Ecto neural progenitor cell (in vitro differentiated cells): ENCODE measurements around the gene TRRAP.

Source experiments
- DNase-seq: peaks from one replicate; pipeline ENCODE4 v3.0.0-alpha.2; 2018; ENCODE audit warnings: low spot score

TRRAP gene

GRCh38 chr7:98900815-98901214 lies 22.5 kb downstream of the TRRAP start:
- DNase-seq, result no peak

DNA sequence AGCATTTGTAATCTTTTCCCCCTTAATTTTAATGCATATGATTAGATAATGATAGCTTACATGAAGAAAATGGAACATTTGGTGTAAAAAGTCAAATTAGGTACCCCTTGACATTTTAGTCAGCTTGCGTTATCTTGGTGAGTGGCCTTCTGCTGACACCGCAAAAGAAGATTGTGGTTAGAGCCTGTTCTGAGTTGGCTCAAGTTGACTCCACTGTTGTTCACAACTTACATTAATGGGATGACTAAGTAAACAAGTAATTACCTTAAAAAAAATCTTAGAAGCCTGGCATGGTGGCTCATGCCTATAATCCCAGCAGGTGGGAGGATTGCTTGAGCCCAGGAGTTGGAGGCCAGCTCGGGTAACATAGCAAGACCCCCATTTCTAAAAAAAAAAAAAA lies 24.2 kb downstream of the TRRAP start:
- DNase-seq, result no peak

- DNase-seq, result no peak
These were observed 24.9 kb downstream of the TRRAP start for GRCh38 chr7:98903246-98903645.

DNA sequence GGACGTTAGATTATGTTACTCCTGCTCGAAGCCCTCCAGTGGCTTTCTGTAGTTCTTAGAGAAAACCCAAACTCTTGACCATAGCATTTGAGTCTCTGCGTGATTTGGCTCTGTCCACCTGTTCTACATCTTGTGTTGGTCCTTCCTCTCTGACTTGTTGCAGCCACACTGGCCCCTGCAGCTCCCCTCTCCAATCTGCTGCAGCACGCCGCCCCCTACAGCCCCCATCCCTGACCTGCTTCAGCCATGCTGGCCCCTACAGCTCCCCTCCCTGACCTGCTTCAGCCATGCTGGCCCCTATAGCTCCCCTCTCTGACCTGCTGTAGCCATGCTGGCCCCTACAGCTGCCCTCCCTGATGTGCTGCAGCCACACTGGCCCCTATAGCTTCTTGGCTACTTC lies 29.2 kb downstream of the TRRAP start:
- DNase-seq, result no peak

GRCh38 chr7:98908585-98908984 lies 30.3 kb downstream of the TRRAP start:
- no peak for DNase-seq

DNA sequence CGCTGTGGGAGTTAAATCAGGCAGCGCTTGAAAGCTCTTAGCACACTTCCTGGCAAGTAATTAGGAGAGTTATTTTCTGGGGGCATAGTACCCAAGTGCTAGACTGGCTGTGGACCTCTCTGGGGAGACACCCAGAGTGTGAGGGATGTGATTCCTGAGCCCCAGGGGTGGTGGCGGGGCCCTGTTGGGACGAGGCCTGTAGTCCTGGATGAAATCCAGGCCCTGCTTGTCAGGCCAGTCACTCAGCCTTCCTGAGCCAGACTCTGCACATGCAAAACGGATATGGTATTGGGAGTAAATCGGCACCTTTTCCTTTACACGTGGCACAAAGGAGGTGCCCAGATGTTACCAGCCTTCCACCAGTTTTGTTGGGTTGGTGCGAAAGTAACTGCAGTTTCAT lies 31.2 kb downstream of the TRRAP start:
- no peak for DNase-seq

GRCh38 chr7:98910427-98910826 lies 32.1 kb downstream of the TRRAP start:
- no peak for DNase-seq

DNA sequence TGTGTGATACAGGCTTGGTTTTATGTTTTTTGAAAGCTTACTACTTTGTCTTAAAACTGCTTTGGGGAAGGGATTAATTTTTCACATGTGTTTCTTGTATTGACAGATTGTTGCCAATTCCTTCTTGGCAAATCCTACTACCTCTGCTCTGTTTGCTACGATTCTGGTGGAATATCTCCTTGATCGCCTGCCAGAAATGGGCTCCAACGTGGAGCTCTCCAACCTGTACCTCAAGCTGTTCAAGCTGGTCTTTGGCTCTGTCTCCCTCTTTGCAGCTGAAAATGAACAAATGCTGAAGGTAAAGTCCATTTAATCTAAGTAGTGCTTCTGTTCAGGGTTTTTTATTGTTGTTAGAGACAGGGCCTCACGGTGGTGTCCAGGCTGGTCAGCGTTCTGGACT lies 33.6 kb downstream of the TRRAP start:
- DNase-seq, result no peak

GRCh38 chr7:98913026-98913425 lies 34.7 kb downstream of the TRRAP start:
- DNase-seq, result no peak

DNA sequence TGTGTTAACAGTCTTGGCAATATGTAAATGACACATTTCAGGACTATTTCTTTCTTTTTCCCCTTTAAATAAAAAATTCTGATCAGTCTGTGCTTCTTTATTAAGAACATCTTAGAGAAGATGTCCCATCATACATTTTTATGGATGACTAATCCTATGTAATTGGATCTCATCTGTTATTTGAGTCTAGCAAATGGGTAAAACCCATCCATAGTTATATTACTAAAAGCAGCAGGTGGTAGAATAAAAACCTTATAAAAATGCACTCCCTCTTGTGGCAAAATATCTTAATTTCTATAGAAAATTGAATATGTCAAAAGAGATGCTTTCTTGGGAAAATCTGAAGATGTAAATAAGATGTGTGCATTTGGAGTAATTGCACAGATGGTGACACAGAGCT lies 35.3 kb downstream of the TRRAP start:
- DNase-seq, result no peak

DNA sequence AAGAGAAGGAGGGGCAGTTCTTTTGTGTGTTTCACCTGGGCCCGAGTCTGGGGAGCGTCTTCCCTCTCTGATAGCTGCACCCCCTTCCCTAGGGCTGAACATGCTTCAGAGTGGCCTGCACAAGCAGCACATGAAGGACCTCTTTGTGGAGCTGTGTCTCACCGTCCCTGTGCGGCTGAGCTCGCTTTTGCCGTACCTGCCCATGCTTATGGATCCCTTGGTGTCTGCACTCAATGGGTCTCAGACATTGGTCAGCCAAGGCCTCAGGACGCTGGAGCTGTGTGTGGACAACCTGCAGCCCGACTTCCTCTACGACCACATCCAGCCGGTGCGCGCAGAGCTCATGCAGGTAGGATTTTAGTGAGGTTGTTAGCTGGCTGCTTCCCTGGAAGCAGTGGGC lies 39.0 kb downstream of the TRRAP start:
- no peak for DNase-seq

DNA sequence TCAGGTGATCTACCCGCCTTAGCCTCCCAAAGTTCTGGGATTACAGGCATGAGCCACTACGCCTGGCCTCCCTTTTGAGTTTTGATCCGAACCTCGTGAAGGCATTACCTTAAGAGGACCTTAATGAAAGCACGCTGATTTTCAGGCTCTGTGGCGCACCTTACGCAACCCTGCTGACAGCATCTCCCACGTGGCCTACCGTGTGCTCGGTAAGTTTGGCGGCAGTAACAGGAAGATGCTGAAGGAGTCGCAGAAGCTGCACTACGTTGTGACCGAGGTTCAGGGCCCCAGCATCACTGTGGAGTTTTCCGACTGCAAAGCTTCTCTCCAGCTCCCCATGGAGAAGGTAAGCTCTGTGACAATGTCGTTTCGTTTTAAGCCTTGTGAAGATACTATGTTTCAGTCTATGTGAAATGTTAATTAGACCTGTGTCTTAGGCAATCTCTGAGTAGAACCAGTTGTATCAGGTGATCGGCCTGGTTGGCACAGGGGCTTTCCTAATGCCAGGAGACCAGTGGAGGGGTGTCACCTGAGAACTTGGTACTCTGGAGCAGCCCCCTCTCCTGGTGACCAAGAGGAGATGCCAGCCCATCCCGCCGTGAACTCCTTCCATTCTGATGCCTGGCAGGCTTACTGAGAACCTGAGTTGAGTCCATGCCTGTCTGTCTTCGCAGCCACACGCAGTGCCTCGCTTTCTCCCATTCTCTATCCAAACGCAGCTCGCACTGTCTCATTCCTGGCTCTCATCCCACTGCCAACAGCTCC lies 43.5 kb downstream of the TRRAP start:
- no peak for DNase-seq

DNA sequence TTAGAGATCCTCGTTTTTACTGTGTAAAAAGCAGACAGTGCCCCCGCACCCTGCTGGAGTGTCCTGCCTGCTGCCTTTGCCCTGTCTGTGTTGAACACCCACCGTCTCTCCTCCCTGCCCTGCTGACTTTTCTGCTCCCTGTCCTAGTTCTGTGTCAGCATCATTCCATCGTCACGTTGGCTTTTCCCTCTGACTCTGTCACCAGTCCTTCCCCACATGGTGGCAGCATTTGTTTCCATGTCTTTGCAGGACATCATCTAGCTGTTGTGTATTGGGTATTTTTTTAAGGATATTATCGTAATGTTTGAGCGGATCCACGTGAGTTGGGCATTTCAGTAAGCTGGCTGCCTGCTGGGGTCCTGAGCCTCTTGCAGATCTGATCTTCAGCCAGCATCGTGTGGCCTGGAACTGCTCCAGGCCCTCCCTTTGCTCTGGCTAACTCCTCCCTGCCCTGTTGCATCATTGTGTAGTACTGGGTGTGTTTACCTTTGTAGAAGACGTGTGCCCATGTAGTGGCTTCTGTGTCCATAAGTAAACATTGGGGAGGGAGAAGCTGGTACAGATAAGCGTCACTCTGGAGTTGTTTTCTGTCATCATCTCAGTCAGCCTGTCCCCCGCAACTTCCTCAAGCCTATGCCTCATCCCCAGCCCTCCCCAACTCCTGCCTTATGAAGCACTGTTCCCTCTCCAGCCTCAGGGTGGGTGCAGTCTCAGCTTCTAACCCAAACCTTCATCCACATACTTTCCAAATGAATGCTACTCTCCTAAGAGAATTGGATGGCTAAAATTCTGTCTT lies 44.3 kb downstream of the TRRAP start:
- DNase-seq, result no peak

DNA sequence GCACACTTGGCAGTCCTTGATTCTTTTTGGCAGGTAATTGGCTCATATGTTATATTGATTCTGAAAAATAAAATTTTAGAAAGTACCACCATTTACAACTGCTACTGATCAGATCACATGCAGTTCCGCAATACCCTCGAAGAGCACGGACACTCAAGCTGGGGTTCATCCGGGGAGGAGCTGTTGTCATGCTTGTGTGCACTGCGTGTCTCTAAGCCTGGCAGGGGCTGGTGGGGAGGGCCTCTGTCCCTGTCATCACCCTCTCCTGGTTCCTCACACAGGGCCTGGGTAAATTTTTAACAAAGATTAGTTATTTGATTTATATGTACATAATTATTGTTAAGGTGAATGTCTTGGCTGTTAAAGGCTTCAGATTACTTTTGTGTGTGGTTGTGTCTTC lies 45.2 kb downstream of the TRRAP start:
- no peak for DNase-seq

DNA sequence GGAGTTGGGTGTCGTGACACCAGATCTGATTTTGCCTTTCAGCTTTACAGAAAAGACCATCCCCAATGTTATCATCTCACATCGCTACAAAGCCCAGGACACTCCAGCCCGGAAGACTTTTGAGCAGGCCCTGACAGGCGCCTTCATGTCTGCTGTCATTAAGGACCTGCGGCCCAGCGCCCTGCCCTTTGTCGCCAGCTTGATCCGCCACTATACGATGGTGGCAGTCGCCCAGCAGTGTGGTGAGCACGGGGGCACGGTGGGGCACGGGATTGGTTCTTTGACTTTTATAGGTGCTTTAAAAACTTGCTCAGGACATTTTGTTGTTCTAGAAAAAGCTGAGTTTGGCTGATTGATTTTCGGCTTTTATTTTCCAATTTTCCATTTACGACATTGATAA lies 48.8 kb downstream of the TRRAP start:
- DNase-seq, result no peak

DNA sequence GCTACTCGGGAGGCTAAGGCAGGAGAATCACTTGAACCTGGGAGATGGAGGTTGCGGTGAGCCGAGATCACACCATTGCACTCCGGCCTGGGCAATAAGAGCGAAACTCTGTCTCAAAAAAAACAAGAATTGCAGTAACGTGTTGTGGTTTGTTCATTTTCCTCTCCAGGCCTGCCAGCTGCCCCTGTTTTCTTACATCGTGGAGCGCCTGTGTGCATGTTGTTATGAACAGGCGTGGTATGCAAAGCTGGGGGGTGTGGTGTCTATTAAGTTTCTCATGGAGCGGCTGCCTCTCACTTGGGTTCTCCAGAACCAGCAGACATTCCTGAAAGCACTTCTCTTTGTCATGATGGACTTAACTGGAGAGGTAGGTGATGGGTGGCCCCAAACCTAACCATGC lies 52.1 kb downstream of the TRRAP start:
- DNase-seq, result no peak

- no peak for DNase-seq
These were observed 52.6 kb downstream of the TRRAP start for GRCh38 chr7:98930921-98931320.

DNA sequence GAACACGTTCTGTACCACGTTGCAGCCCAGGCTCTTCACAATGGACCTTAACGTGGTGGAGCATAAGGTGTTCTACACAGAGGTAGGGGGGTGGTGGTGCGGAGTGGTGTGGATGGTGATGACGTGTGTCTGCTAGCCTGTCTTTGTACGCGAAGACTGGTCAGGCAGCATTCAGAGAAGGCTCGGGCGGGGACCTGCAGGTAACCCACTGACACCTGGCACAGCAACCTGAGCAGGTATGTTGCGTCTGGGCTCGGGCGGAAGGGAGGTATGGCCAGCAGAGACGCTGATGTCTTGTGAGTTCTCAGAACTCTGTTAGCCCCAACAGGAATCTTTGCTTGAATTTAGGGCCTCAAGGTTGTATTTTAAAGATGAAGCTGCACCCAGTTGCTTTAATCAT lies 55.0 kb downstream of the TRRAP start:
- DNase-seq, result no peak

- no peak for DNase-seq
These were observed 55.9 kb downstream of the TRRAP start for GRCh38 chr7:98934267-98934666.

DNA sequence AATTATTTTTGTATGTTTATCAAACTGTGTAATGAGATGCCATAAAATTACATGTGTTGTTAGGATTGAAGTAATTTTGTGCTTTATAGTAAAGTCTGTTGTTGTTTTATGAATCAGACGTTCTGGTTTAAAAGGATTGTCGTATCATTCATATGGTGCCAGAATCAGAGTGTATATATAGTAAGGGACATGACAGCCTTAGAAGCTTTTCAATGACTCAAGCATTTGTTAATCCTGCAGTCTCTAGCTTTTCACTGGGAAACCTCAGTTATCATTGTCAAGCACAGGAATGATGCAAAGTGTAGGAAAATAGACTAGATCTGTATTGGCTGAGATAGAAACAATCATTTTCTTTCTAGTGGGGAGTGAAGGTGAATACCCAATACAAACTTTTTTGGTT lies 57.5 kb downstream of the TRRAP start:
- no peak for DNase-seq

DNA sequence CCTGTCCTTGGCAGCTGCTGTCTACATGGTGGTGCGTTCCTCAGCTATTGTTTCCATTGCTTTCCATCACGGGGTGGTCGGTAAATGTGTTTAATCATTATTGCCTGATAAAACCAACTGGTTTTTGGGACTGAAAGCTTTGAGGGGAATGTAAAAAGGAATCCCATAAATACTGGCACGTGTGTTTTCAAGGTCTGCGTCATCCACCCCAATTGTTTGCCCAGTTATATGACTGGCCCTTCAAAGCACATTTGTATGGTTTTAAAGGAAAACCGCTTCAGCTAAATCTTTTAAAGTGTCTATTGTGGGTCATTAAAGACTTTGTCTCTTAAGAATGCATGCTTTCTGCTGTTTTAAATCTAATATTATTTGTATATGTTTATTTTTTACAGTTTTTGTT lies 65.0 kb downstream of the TRRAP start:
- no peak for DNase-seq

DNA sequence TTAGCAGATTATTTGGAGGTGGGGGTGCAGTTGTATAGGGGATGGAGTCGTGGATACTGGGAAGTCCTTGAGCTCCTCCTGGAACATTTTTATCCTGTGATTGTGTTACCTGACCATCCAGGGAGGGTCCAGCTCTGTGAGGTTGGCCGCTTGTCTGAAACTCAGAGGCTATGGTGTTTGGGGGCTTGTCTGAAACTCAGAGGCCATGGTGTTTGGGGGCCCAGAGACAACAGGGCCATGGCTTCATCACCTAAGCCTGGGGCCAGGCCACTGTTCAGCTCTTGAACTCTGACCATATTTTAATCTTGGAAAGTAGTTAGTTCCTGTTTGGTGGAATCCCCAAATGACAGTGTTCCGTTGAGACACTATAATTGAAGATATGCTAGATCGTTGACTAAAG lies 66.1 kb downstream of the TRRAP start:
- no peak for DNase-seq

GRCh38 chr7:98945852-98946251 lies 67.5 kb downstream of the TRRAP start:
- no peak for DNase-seq

DNA sequence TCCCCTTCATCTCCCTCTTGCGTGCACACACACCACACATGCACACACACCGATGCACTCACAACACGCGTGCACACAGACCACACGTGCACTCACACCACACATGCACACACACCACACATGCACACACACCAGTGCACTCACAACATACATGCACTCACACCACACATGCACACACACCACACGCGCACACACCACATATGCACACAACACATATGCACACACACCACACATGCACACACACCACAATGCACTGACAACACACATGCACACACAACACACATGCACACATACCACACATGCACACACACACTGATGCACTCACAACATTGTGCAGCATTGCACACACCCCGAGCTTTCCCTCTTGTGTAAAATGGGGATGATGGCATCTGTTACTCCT lies 68.1 kb downstream of the TRRAP start:
- DNase-seq, result no peak
